GM23338 (cell line): ENCODE results near the gene SRCAP.

Experiments used
- EZH2 ChIP-seq: fragments of 200-600 bp; sonication (generic); IDR thresholded peaks from one replicate; pipeline ENCODE4 v1.8.0; 2017; ENCODE audit warnings: antibody characterized with exemption, mild to moderate bottlenecking, low read depth; ENCODE audit not compliant: unreplicated experiment
- POLR2AphosphoS5 ChIP-seq: IDR thresholded peaks from 2 replicates; pipeline ENCODE4 v1.6.1; 2016; ENCODE audit warnings: antibody characterized with exemption, low read depth
- TF ChIP-seq, protein P1 (sequence below), 2 experiments: fragments of 200-600 bp in 1 of 2; sonication (generic) in 1 of 2; conservative IDR thresholded peaks; 2 replicates each; pipeline versions ENCODE4 v1.5.1 to v1.6.1; 2016 to 2017; ENCODE audit warnings: antibody characterized with exemption in 2 of 2, low read depth in 2 of 2, mild to moderate bottlenecking in 2 of 2, moderate library complexity in 1 of 2

DNA sequence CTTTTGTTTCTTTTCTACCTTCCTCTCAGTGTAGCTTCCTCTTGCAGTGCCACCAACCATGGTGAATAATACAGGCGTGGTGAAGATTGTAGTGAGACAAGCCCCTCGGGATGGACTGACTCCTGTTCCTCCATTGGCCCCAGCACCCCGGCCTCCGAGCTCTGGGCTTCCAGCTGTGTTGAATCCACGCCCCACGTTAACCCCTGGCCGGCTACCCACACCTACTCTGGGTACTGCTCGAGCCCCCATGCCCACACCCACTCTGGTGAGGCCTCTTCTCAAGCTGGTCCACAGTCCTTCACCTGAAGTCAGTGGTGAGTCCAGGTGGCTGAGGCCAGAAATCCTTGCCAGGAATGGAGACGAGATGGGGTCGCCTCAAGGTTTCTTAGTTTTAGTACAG is 23.9 kb downstream of the SRCAP start:
- TF ChIP-seq, protein P1, sequence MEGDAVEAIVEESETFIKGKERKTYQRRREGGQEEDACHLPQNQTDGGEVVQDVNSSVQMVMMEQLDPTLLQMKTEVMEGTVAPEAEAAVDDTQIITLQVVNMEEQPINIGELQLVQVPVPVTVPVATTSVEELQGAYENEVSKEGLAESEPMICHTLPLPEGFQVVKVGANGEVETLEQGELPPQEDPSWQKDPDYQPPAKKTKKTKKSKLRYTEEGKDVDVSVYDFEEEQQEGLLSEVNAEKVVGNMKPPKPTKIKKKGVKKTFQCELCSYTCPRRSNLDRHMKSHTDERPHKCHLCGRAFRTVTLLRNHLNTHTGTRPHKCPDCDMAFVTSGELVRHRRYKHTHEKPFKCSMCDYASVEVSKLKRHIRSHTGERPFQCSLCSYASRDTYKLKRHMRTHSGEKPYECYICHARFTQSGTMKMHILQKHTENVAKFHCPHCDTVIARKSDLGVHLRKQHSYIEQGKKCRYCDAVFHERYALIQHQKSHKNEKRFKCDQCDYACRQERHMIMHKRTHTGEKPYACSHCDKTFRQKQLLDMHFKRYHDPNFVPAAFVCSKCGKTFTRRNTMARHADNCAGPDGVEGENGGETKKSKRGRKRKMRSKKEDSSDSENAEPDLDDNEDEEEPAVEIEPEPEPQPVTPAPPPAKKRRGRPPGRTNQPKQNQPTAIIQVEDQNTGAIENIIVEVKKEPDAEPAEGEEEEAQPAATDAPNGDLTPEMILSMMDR (conservative IDR thresholded peaks at IDR 0.05; ENCODE audit: low read depth in 2 of 2), result no peak
- TF ChIP-seq POLR2AphosphoS5 (no peak), EZH2 (no peak)
